PFSK-1 (cell line): Measurements from ENCODE around the gene MGAT4C.

ENCODE experiments used
- FOXP2 ChIP-seq: optimal IDR thresholded peaks from 2 replicates; pipeline ENCODE3; 2011; ENCODE audit warnings: borderline replicate concordance, control low read depth, inconsistent platforms; ENCODE audit not compliant: insufficient read depth; ENCODE audit errors: extremely low read length, extremely low read depth
- POLR2AphosphoS5 ChIP-seq: IDR thresholded peaks from 2 replicates; pipeline ENCODE4 v1.6.1; 2012; ENCODE audit warnings: low read depth, mild to moderate bottlenecking, control low read depth, low read length, moderate library complexity
- REST ChIP-seq, 2 experiments: IDR thresholded peaks; 2 replicates each; pipeline versions ENCODE4 v1.6.1 to v1.8.0; 2011 to 2012; ENCODE audit warnings: low read depth in 2 of 2, low read length in 2 of 2, control low read depth in 1 of 2, inconsistent platforms in 1 of 2, mild to moderate bottlenecking in 1 of 2, moderate library complexity in 1 of 2; ENCODE audit not compliant: insufficient read depth in 1 of 2
- SIN3A ChIP-seq: IDR thresholded peaks from 2 replicates; pipeline ENCODE4 v1.6.1; 2012; ENCODE audit warnings: mild to moderate bottlenecking, low read length, moderate library complexity, borderline replicate concordance; ENCODE audit not compliant: insufficient read depth
- TAF1 ChIP-seq: IDR thresholded peaks from 2 replicates; pipeline ENCODE4 v1.6.1; 2012; ENCODE audit warnings: low read length, control low read depth, borderline replicate concordance; ENCODE audit not compliant: insufficient read depth

MGAT4C gene

GRCh38 chr12:85968606-85969005 is 287.6 kb downstream of the MGAT4C start:
- no peak for TF ChIP-seq REST (IDR thresholded peaks at IDR 0.05; ENCODE audit: insufficient read depth in 1 of 2, low read depth in 2 of 2, low read length in 2 of 2)
- TF ChIP-seq FOXP2: no peak
- no peak for TF ChIP-seq POLR2AphosphoS5
- TF ChIP-seq SIN3A: no peak
- TF ChIP-seq TAF1: no peak

- TF ChIP-seq REST (IDR thresholded peaks at IDR 0.05; ENCODE audit: insufficient read depth in 1 of 2, low read depth in 2 of 2, low read length in 2 of 2): no peak
- no peak for TF ChIP-seq SIN3A
- no peak for TF ChIP-seq FOXP2
- TF ChIP-seq POLR2AphosphoS5: no peak
- no peak for TF ChIP-seq TAF1
Measured at GRCh38 chr12:85963326-85963725, 292.9 kb downstream of the MGAT4C start.

GRCh38 chr12:85956081-85956480 is 300.1 kb downstream of the MGAT4C start:
- TF ChIP-seq REST (IDR thresholded peaks at IDR 0.05; ENCODE audit: insufficient read depth in 1 of 2, low read depth in 2 of 2, low read length in 2 of 2) (no peak), FOXP2 (no peak), TAF1 (no peak), SIN3A (no peak), POLR2AphosphoS5 (no peak)

- TF ChIP-seq SIN3A: no peak
- no peak for TF ChIP-seq TAF1
- TF ChIP-seq REST (IDR thresholded peaks at IDR 0.05; ENCODE audit: insufficient read depth in 1 of 2, low read depth in 2 of 2, low read length in 2 of 2): no peak
- TF ChIP-seq FOXP2: no peak
- no peak for TF ChIP-seq POLR2AphosphoS5
Measured at GRCh38 chr12:85955127-85955526, 301.1 kb downstream of the MGAT4C start.

- TF ChIP-seq SIN3A (no peak), POLR2AphosphoS5 (no peak), FOXP2 (no peak), REST (IDR thresholded peaks at IDR 0.05; ENCODE audit: insufficient read depth in 1 of 2, low read depth in 2 of 2, low read length in 2 of 2) (no peak), TAF1 (no peak)
Measured at GRCh38 chr12:85951823-85952222, 304.4 kb downstream of the MGAT4C start.
